Measurements from ENCODE around the gene LRG1. TPM values are rescaled to one million over a fixed set of nuclear protein-coding genes. Genes with fewer than 3 reads are reported as not detected.

The LRG1 gene, protein sequence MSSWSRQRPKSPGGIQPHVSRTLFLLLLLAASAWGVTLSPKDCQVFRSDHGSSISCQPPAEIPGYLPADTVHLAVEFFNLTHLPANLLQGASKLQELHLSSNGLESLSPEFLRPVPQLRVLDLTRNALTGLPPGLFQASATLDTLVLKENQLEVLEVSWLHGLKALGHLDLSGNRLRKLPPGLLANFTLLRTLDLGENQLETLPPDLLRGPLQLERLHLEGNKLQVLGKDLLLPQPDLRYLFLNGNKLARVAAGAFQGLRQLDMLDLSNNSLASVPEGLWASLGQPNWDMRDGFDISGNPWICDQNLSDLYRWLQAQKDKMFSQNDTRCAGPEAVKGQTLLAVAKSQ
- not detected in 2 replicates for total RNA-seq

DNA sequence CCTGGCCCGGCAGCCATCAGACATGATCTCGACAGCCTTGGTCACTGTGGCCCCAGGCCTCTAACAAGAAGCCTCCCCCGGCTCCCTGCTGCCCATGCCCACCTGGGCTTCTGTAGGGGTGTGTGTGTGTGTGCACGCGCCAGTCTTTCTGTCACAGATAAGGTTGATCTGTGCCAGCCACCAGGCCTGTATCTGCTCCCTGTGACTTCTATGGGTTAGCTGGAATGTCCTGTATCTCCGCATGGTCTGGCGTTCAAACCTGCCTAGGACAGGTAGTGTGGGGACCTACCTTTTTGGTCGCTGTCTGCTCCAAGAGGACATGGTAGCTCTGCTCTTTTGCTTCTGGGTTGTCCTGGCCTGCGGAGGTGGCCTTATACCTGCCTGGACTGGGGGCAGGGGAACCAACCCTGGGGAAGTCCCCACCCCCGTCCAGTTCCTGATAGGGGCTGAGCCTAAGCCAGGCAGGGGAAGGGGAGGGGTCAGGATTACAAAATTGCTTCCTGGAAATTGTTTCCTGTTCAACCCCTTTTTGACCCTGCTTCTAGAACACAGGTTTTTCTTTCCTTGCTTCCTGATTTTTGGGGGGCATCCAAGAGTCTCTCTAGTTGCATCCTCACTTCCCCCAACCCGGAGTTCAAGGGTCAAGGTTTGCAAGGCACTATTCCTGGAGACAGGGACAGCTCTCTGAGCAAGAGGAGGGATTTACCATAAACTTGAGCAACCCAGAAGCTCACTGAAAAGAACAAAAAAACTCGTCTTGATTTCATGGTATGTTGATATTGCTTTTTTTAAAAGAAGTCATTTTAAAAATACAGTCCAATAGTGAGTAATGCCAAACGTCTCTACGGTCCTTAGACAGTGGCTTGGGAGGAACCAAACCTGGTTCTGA is at the start of gene LRG1:
Gene LRG1 (minus strand): TSS at position 344 of the 889 bp plus-strand sequence. CDS start 23 bp downstream, at position 321.

DNA sequence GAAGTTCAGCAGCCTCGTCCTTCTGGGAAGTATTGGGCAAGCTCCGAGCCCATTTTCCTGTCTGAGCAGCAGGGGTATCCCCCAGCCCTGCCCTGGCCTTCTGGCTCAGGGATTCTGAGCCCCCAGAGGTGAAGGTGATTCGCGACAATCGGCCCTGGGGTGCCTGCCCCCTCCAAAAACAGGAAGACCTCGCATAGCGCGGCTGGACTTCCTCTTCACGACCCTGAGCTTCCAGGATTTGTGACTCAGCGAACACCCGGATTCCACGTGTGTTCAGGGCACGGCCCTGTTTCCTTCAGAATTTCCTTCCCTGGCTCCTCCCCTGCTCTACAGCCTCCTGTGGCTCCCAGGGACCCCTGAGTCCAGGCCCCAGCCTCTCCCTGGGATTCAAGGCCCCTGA is 19.7 kb upstream of the LRG1 start, which contains the start of gene SEMA6B:
Gene SEMA6B (minus strand): TSS at position 116 of the 400 bp plus-strand sequence. CDS start 1,227 bp downstream, outside the sequence.

DNA sequence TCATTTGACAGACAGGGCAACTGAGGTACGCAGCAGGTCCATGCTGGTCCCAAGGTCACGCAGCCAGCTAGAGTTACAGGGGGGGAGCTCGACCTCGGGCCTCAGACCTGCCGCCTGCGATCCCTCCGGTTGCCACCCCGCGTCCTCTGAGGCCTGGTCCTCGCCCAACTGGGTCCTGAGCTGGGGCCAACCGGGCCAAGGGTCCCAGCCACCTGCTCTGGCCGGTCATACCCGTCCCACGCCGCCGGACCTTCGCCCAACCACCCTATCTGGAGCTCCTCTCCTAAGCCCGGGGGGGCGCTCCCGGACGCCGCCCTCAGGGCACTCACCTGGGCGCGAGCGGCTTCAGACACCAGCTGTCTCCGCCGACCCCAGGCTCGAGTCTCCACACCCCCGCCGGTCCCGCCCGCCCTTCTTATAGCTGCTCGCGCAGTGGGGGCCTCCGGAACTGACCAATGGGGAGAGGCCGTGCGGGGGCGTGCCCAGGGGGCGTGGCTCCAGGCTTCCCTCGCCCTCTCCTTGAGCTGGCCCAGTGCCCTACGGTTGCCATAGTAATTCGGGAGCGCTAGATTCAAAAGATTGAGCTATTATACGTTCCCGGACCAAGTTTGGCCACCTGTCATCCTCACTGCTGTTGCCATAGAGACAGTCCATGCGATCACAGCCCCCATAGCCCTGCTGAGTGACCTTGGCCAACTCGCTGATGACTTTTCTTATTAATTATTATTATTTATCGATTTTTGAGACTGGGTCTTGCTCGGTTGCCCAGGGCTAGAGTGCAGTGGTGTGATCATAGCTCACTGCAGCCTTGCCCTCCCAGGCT is 4.8 kb downstream of the LRG1 start, which contains the start of gene PLIN5:
Gene PLIN5 (minus strand): TSS at position 389 of the 823 bp plus-strand sequence. CDS start 1,150 bp downstream, outside the sequence.

DNA sequence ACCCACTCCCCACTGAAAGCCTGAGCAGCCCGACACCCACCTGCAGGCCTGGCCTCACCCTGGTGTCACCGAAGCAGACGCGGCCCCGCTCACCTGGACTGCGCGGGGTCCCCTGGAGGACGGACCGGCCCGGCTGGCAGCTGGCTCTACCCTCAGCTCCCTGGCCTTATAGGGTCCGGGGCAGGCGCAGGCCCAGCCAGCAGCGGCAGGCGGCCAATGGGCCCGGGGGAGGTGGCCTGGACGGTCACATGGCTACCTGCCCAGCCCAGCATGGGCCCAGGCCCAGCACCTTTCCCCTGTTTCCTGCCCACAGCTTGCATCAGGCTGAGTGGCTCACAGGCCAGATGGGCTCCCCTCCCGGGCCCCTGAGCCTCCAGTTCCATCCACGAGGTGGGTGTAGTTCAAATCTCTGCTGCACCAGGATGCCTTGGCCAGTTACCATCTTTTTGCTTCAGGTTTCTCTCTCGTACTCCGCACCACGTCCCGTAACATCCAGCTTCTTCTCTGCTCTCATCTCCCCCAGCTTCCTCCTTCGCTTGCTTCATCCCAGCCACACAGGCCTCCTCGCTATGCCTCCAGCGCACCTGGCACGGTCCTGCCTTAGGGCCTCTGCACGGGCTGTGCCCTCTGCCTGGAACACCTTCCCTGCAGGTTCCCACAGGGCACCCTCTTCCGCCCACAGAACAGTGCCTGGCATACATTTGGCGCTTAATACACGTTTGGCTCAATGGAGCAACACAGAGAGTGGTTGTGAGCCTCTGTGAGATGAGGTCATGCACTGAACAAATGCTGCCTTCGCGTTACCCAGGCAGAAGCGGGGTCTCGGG is 21.3 kb downstream of the LRG1 start, which contains the start of gene PLIN4:
Gene PLIN4 (minus strand): TSS at position 142 of the 827 bp plus-strand sequence. CDS start 214 bp downstream, outside the sequence.

Other genes starting within 250 kb of the LRG1 start
- not detected in 2 replicates for gene TMIGD2, start 237.6 kb downstream of the LRG1 start, total RNA-seq
- gene FSD1, start 235.4 kb downstream of the LRG1 start, total RNA-seq: 15.5 and 24.5 TPM in 2 replicates
- 5.9 and 7.5 TPM in 2 replicates for gene STAP2, start 201.2 kb downstream of the LRG1 start, total RNA-seq
- gene MPND, start 196.5 kb downstream of the LRG1 start, total RNA-seq: 5.6 and 7.9 TPM in 2 replicates
- 29.1 and 36.1 TPM in 2 replicates for gene SH3GL1, start 139.5 kb downstream of the LRG1 start, total RNA-seq
- 10.1 and 29.7 TPM in 2 replicates for gene CHAF1A, start 137.4 kb downstream of the LRG1 start, total RNA-seq
- gene UBXN6, start 82.2 kb downstream of the LRG1 start, total RNA-seq: 106 and 123 TPM in 2 replicates
- 66.8 and 70.1 TPM in 2 replicates for gene HDGFL2, start 67.7 kb downstream of the LRG1 start, total RNA-seq
- 0.55 and 4.0 TPM in 2 replicates for gene PLIN4, start 21.6 kb downstream of the LRG1 start, total RNA-seq
- gene PLIN5, start 4.8 kb downstream of the LRG1 start, total RNA-seq: not detected in 2 replicates
- gene SEMA6B, start 19.6 kb upstream of the LRG1 start, total RNA-seq: under 0.01 and 0.11 TPM in 2 replicates
- gene TNFAIP8L1, start 99.5 kb upstream of the LRG1 start, total RNA-seq: 3.4 and 6.5 TPM in 2 replicates
- 235 and 323 TPM in 2 replicates for gene MYDGF, start 130.3 kb upstream of the LRG1 start, total RNA-seq
- gene DPP9, start 183.8 kb upstream of the LRG1 start, total RNA-seq: 36.4 and 48.0 TPM in 2 replicates

Data from uterine smooth muscle cell (primary cell).